ENCODE results near the gene CYB561A3. TPM values are rescaled to one million over a fixed set of nuclear protein-coding genes. Genes with fewer than 3 reads are reported as not detected.
"Not testable (repeated sequence)": the region's sequence is repeated elsewhere in the genome, so short reads cannot be mapped to it uniquely, and the experiment has no call there.

CYB561A3 gene
- total RNA-seq, result 14.6 TPM
- long read RNA-seq, transcript CYB561A3-201 (7 exons, 3,061 nt), result major isoform, 22 of 23 reads
- long read RNA-seq, partial matches to known transcripts, result 0 of 23 reads
- long read RNA-seq, other reads (novel, unspliced or antisense), result 1 of 23 reads

GRCh38 chr11:61361741-61362541 is at the start of gene CYB561A3, which contains the start of gene TMEM138:
TSS of gene CYB561A3 (minus strand) at chr11:61361882. CDS start at chr11:61356713, 5,169 bp downstream.
TSS of gene TMEM138 (plus strand) at chr11:61362374. CDS start at chr11:61364391, 2,017 bp downstream.
- intact Hi-C loops (cut with DNase I), result loop anchor here (2.0 kb wide), 1 partner anchor 25 kb away; no protein-coding TSS in a partner anchor
- DNase-seq (ENCODE audit: missing footprints) (peak; percentile 98), ATAC-seq (peak; percentile 98)

GRCh38 chr11:61406991-61407728 is 45.5 kb upstream of the CYB561A3 start:
- intact Hi-C loops (cut with DNase I), result no loop called here
- no peak for ATAC-seq
- no peak for DNase-seq (ENCODE audit: missing footprints)

- intact Hi-C loops (cut with DNase I), result no loop called here
Observed at GRCh38 chr11:61406067-61406466, 44.4 kb upstream of the CYB561A3 start.

GRCh38 chr11:61404641-61405040 is 43.0 kb upstream of the CYB561A3 start:
- DNase-seq (ENCODE audit: missing footprints) (no peak), ATAC-seq (no peak)
- intact Hi-C loops (cut with DNase I), result no loop called here

More at GRCh38 chr11:61406067-61406466, 44.4 kb upstream of the CYB561A3 start:
- no peak for DNase-seq (ENCODE audit: missing footprints)
- ATAC-seq, result no peak

- intact Hi-C loops (cut with DNase I), result no loop called here
- ATAC-seq (no peak), DNase-seq (ENCODE audit: missing footprints) (no peak)
Observed at GRCh38 chr11:61404103-61404502, 42.4 kb upstream of the CYB561A3 start.

- DNase-seq (ENCODE audit: missing footprints) (no peak), ATAC-seq (no peak)
- intact Hi-C loops (cut with DNase I), result no loop called here
Observed at GRCh38 chr11:61403658-61404057, 42.0 kb upstream of the CYB561A3 start.

GRCh38 chr11:61401573-61401972 is 39.9 kb upstream of the CYB561A3 start:
- intact Hi-C loops (cut with DNase I), result no loop called here
- DNase-seq (ENCODE audit: missing footprints) (no peak), ATAC-seq (no peak)

- intact Hi-C loops (cut with DNase I), result no loop called here
- no peak for ATAC-seq
- DNase-seq (ENCODE audit: missing footprints), result no peak
Observed at GRCh38 chr11:61401173-61401572, 39.5 kb upstream of the CYB561A3 start.

GRCh38 chr11:61392981-61393595 is 31.4 kb upstream of the CYB561A3 start:
- intact Hi-C loops (cut with DNase I), result no loop called here
- DNase-seq (ENCODE audit: missing footprints), result no peak
- no peak for ATAC-seq

GRCh38 chr11:61390161-61390560 is 28.5 kb upstream of the CYB561A3 start:
- no peak for DNase-seq (ENCODE audit: missing footprints)
- intact Hi-C loops (cut with DNase I), result no loop called here
- ATAC-seq, result no peak

- no peak for DNase-seq (ENCODE audit: missing footprints)
- intact Hi-C loops (cut with DNase I), result loop anchor here (1.0 kb wide), 1 partner anchor 48 kb away; no protein-coding TSS in a partner anchor
- no peak for ATAC-seq
Observed at GRCh38 chr11:61384271-61385242, 22.9 kb upstream of the CYB561A3 start.

- DNase-seq (ENCODE audit: missing footprints); intact Hi-C loops (cut with DNase I); ATAC-seq: not testable (repeated sequence)
Observed at GRCh38 chr11:61383859-61384258, 22.2 kb upstream of the CYB561A3 start.

GRCh38 chr11:61380884-61381283 is 19.2 kb upstream of the CYB561A3 start:
- no peak for ATAC-seq
- intact Hi-C loops (cut with DNase I), result no loop called here

GRCh38 chr11:61378713-61379313 is 17.1 kb upstream of the CYB561A3 start:
- intact Hi-C loops (cut with DNase I), result no loop called here
- no peak for DNase-seq (ENCODE audit: missing footprints)
- peak; percentile 94 for ATAC-seq

More at GRCh38 chr11:61380884-61381283, 19.2 kb upstream of the CYB561A3 start:
- DNase-seq (ENCODE audit: missing footprints), result no peak

GRCh38 chr11:61377461-61378160 is 15.9 kb upstream of the CYB561A3 start:
- ATAC-seq (peak; percentile 12), DNase-seq (ENCODE audit: missing footprints) (no peak)
- intact Hi-C loops (cut with DNase I), result no loop called here

GRCh38 chr11:61375761-61376108 is 14.1 kb upstream of the CYB561A3 start:
- DNase-seq (ENCODE audit: missing footprints) (no peak), ATAC-seq (no peak)
- intact Hi-C loops (cut with DNase I), result no loop called here
